SK-MEL-5 (cell line): ENCODE data around the gene KRT31. TPM values are rescaled to one million over a fixed set of nuclear protein-coding genes. Genes with fewer than 3 reads are reported as not detected.
"Not testable (repeated sequence)": the region's sequence is repeated elsewhere in the genome, so short reads cannot be mapped to it uniquely, and the experiment has no call there.

ENCODE experiments used
- DNase-seq: peaks from one replicate; pipeline ENCODE4 v3.0.0-alpha.2; 2016; ENCODE audit warnings: low read depth, low spot score
- in situ Hi-C: cut with HindIII; loops from 2 replicates; pipeline ENCODE4 v1.10.0; 2016; ENCODE audit warnings: low sequenced_read_pairs, high pct_unique_total_duplicates, low pct_unique_long_range_greater_than_20kb
- total RNA-seq: library from RNA; depleted of rRNA; stranded (reverse); fragments of >200 nt; shearing (Covaris generic); gene quantifications from 2 replicates; pipeline ENCODE4 v1.2.3, GENCODE V29; 2014; rRNA removed

Gene KRT31
- total RNA-seq, 1 experiment from 2014 or later, result not detected

GRCh38 chr17:41363881-41364280, 33.5 kb downstream of the KRT31 start:
- DNase-seq, result no peak
- in situ Hi-C loops, result no loop called here

GRCh38 chr17:41360296-41360995, 37.0 kb downstream of the KRT31 start:
- in situ Hi-C loops, result no loop called here
- DNase-seq, result no peak

- in situ Hi-C loops, result no loop called here
- no peak for DNase-seq
Measured at GRCh38 chr17:41354536-41354935, 42.9 kb downstream of the KRT31 start.

GRCh38 chr17:41352597-41353366, 44.6 kb downstream of the KRT31 start:
- in situ Hi-C loops, result no loop called here
- DNase-seq, result no peak

GRCh38 chr17:41351177-41351576, 46.2 kb downstream of the KRT31 start:
- in situ Hi-C loops, result no loop called here
- no peak for DNase-seq

- DNase-seq, in situ Hi-C loops: not testable (repeated sequence)
Measured at GRCh38 chr17:41350381-41350878, 47.0 kb downstream of the KRT31 start, which contains the start of gene KRT33A. TSS of gene KRT33A (minus strand) at chr17:41350828. CDS start at chr17:41350767, 61 bp downstream.

- DNase-seq, result no peak
- in situ Hi-C loops, result no loop called here
Measured at GRCh38 chr17:41347869-41348760, 49.3 kb downstream of the KRT31 start.

GRCh38 chr17:41346421-41346820, 51.0 kb downstream of the KRT31 start:
- DNase-seq, in situ Hi-C loops: not testable (repeated sequence)

GRCh38 chr17:41345992-41346391, 51.4 kb downstream of the KRT31 start:
- DNase-seq, result no peak
- in situ Hi-C loops, result no loop called here

Other genes with a start within 250 kb of the KRT31 start
- gene KRTAP4-5, start 247.8 kb downstream of the KRT31 start, total RNA-seq, result not detected in 2 replicates
- gene KRTAP4-4, start 236.9 kb downstream of the KRT31 start, total RNA-seq, result not detected in 2 replicates
- not detected in 2 replicates for gene KRTAP4-3, start 229.4 kb downstream of the KRT31 start, total RNA-seq
- not detected in 2 replicates for gene KRTAP4-2, start 219.4 kb downstream of the KRT31 start, total RNA-seq
- not detected in 2 replicates for gene KRTAP4-1, start 212.7 kb downstream of the KRT31 start, total RNA-seq
- not detected in 2 replicates for gene KRTAP9-1, start 207.7 kb downstream of the KRT31 start, total RNA-seq
- not detected in 2 replicates for gene KRTAP9-2, start 171.0 kb downstream of the KRT31 start, total RNA-seq
- not detected in 2 replicates for gene KRTAP9-3, start 165.2 kb downstream of the KRT31 start, total RNA-seq
- gene KRTAP9-8, start 159.6 kb downstream of the KRT31 start, total RNA-seq, result not detected in 2 replicates
- gene KRTAP9-4, start 147.9 kb downstream of the KRT31 start, total RNA-seq, result not detected in 2 replicates
- gene KRTAP9-9, start 142.2 kb downstream of the KRT31 start, total RNA-seq, result not detected in 2 replicates
- gene KRTAP9-6, start 132.2 kb downstream of the KRT31 start, total RNA-seq, result not detected in 2 replicates
- gene KRTAP9-7, start 121.9 kb downstream of the KRT31 start, total RNA-seq, result not detected in 2 replicates
- not detected in 2 replicates for gene KRTAP29-1, start 94.8 kb downstream of the KRT31 start, total RNA-seq
- not detected in 2 replicates for gene KRTAP16-1, start 88.3 kb downstream of the KRT31 start, total RNA-seq
- not detected in 2 replicates for gene KRTAP17-1, start 81.9 kb downstream of the KRT31 start, total RNA-seq
- not detected in 2 replicates for gene KRT33A, start 46.8 kb downstream of the KRT31 start, total RNA-seq
- not detected in 2 replicates for gene KRT33B, start 27.8 kb downstream of the KRT31 start, total RNA-seq
- not detected in 2 replicates for gene KRT34, start 15.3 kb downstream of the KRT31 start, total RNA-seq
- gene KRT37, start 27.0 kb upstream of the KRT31 start, total RNA-seq, result not detected in 2 replicates
- not detected in 2 replicates for gene KRT38, start 43.4 kb upstream of the KRT31 start, total RNA-seq
- not detected in 2 replicates for gene KRT32, start 69.8 kb upstream of the KRT31 start, total RNA-seq
- gene KRT35, start 83.5 kb upstream of the KRT31 start, total RNA-seq, result not detected in 2 replicates
- not detected in 2 replicates for gene KRT36, start 92.3 kb upstream of the KRT31 start, total RNA-seq
- not detected in 2 replicates for gene KRT13, start 108.0 kb upstream of the KRT31 start, total RNA-seq
- 0.13 and 0.61 TPM in 2 replicates for gene KRT15, start 121.3 kb upstream of the KRT31 start, total RNA-seq
- gene KRT19, start 130.7 kb upstream of the KRT31 start, total RNA-seq, result not detected in 2 replicates
- not detected in 2 replicates for gene KRT9, start 174.5 kb upstream of the KRT31 start, total RNA-seq
- not detected in 2 replicates for gene KRT14, start 189.3 kb upstream of the KRT31 start, total RNA-seq
- gene KRT16, start 215.2 kb upstream of the KRT31 start, total RNA-seq, result not detected in 2 replicates
- gene KRT17, start 227.0 kb upstream of the KRT31 start, total RNA-seq, result not detected in 2 replicates